Thyroid gland (tissue), 4 donors: Measurements from ENCODE around the gene MINK1. TPM values are rescaled to one million over a fixed set of nuclear protein-coding genes. Genes with fewer than 3 reads are reported as not detected.
"Not testable (repeated sequence)": the region's sequence is repeated elsewhere in the genome, so short reads cannot be mapped to it uniquely, and the experiment has no call there.

Experiments used
- DNase-seq, 2 donors: peaks; one replicate each; pipeline ENCODE4 v3.0.0-alpha.2; 2019
- H3K27ac ChIP-seq, 3 donors: fragments of 200-600 bp; sonication (generic); 1 replicate in 2 of 3; 2 replicates in 1 of 3; pipeline ENCODE4 v1.5.1; 2016 to 2019; ENCODE audit warnings: mild to moderate bottlenecking in 1 of 3, moderate library complexity in 1 of 3
- H3K27me3 ChIP-seq: fragments of 200-600 bp; sonication (generic); one replicate; pipeline ENCODE4 v1.5.1; 2019
- H3K36me3 ChIP-seq, 2 donors: fragments of 200-600 bp; sonication (generic); one replicate each; pipeline ENCODE4 v1.5.1; 2016 to 2019
- H3K4me1 ChIP-seq, 2 donors: fragments of 200-600 bp; sonication (generic); one replicate each; pipeline ENCODE4 v1.5.1; 2017 to 2019
- H3K4me3 ChIP-seq, 3 donors: fragments of 200-600 bp; sonication (generic); replicated peaks in 1 of 3; 1 replicate in 2 of 3; 2 replicates in 1 of 3; pipeline ENCODE4 v1.5.1; 2016; ENCODE audit warnings: mild to moderate bottlenecking in 1 of 3
- H3K9me3 ChIP-seq: fragments of 200-600 bp; sonication (generic); one replicate; pipeline ENCODE4 v1.5.1; 2017
- POLR2A ChIP-seq, 2 donors: fragments of 450-650 bp; IDR thresholded peaks; one replicate each; pipeline ENCODE4 v1.6.1; 2017; ENCODE audit warnings: antibody characterized with exemption in 2 of 2, mild to moderate bottlenecking in 2 of 2, moderate library complexity in 1 of 2
- WGBS, 2 donors: methylation state at CpG; one replicate each; pipeline ENCODE4 v1.1.5; 2017; 5-methylcytosine and 5-hydroxymethylcytosine counted together
- intact Hi-C: fragments of 100-400 bp; cut with DNase I; formaldehyde crosslinking; loops from one replicate; pipeline ENCODE4 v1.15.1; 2023
- total RNA-seq, 4 donors: library from RNA; depleted of rRNA; stranded (reverse); fragments of >200 nt; gene quantifications; one replicate each; pipeline ENCODE4 v1.2.3, GENCODE V29; 2016
- TF ChIP-seq, protein P1 (sequence below), 6 experiments: fragments of 200-600 bp in 3 of 6; fragments of 450-650 bp in 3 of 6; sonication (generic) in 3 of 6; IDR thresholded peaks; one replicate each; pipeline ENCODE4 v1.5.1; 2016 to 2019; ENCODE audit warnings: antibody characterized with exemption in 6 of 6, mild to moderate bottlenecking in 2 of 6, inconsistent platforms in 1 of 6, moderate library complexity in 1 of 6

MINK1 gene
- total RNA-seq, 4 donors from 2014 or later = 25.1 to 51.6 (median 31.2) TPM

DNA sequence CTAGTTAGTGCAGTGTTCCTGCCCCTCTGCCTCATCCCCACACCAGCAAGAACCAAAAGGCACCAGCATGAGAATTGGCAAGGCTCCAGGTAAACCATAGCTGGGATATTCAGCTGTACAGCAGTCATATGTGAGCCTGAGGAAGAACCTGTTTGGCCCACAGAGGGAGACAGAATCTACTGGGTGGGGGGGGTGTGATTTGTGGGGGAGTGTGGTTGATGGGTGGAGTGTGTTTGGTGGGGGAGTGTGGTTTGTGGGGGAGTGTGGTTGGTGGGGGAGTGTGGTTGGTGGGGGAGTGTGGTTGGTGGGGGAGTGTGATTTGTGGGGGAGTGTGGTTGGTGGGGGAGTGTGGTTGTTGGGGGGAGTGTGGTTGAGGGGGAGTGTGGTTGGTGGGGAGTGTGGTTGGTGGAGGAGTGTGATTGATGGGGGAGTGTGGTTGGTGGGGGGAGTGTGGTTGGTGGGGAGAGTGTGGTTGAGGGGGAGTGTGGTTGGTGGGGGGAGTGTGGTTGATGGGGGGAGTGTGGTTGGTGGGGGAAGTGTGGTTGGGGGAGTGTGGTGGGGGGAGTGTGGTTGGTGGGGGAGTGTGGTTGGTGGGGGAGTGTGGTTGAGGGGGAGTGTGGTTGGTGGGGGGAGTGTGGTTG, 19.5 kb downstream of the MINK1 start:
- Histone ChIP-seq H3K36me3 (no peaks in the 10 kb centered on the region), H3K4me1 (peaks cover 5 to 49% of the 10 kb centered on the region in 2 donors), H3K4me3 (no peak overlapping the region), H3K27me3 (no peaks in the 10 kb centered on the region), H3K9me3 (no peaks in the 10 kb centered on the region), H3K27ac (no peak overlapping the region)
- DNase-seq = peak in 1 of 2 donors; percentile 22
- TF ChIP-seq, protein P1, sequence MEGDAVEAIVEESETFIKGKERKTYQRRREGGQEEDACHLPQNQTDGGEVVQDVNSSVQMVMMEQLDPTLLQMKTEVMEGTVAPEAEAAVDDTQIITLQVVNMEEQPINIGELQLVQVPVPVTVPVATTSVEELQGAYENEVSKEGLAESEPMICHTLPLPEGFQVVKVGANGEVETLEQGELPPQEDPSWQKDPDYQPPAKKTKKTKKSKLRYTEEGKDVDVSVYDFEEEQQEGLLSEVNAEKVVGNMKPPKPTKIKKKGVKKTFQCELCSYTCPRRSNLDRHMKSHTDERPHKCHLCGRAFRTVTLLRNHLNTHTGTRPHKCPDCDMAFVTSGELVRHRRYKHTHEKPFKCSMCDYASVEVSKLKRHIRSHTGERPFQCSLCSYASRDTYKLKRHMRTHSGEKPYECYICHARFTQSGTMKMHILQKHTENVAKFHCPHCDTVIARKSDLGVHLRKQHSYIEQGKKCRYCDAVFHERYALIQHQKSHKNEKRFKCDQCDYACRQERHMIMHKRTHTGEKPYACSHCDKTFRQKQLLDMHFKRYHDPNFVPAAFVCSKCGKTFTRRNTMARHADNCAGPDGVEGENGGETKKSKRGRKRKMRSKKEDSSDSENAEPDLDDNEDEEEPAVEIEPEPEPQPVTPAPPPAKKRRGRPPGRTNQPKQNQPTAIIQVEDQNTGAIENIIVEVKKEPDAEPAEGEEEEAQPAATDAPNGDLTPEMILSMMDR (IDR thresholded peaks at IDR 0.05) = no peak
- no peak for TF ChIP-seq POLR2A (IDR thresholded peaks at IDR 0.05)
- intact Hi-C loops = no loop called here

- H3K27me3 ChIP-seq = no peaks in the 10 kb centered on the region
- H3K27ac ChIP-seq = no peak overlapping the region
- 57 to 67% methylated on average over 2 of the region's 2 CpGs for WGBS, 2 donors
- peaks cover 11 to 55% of the 10 kb centered on the region in 2 donors for H3K4me1 ChIP-seq
- no peaks in the 10 kb centered on the region for H3K9me3 ChIP-seq
- H3K4me3 ChIP-seq = no peak overlapping the region
- no peaks in the 10 kb centered on the region for H3K36me3 ChIP-seq
- intact Hi-C loops = no loop called here
- TF ChIP-seq POLR2A (IDR thresholded peaks at IDR 0.05) = no peak
- peak; percentile 32 to 43 for DNase-seq
Measured at GRCh38 chr17:4853208-4853671, 20.1 kb downstream of the MINK1 start.

- intact Hi-C loops = no loop called here
- Histone ChIP-seq H3K27me3 (no peaks in the 10 kb centered on the region), H3K36me3 (no peaks in the 10 kb centered on the region), H3K4me3 (no peak overlapping the region), H3K4me1 (peaks cover 20 to 57% of the 10 kb centered on the region in 2 donors), H3K27ac (peak overlapping the region in 1 of 3 donors; percentile 21), H3K9me3 (no peaks in the 10 kb centered on the region)
- DNase-seq = no peak
- no peak for TF ChIP-seq POLR2A (IDR thresholded peaks at IDR 0.05)
- 78 to 86% methylated on average over 5 of the region's 5 CpGs for WGBS, 2 donors
Measured at GRCh38 chr17:4854111-4854681, 21.1 kb downstream of the MINK1 start.

DNA sequence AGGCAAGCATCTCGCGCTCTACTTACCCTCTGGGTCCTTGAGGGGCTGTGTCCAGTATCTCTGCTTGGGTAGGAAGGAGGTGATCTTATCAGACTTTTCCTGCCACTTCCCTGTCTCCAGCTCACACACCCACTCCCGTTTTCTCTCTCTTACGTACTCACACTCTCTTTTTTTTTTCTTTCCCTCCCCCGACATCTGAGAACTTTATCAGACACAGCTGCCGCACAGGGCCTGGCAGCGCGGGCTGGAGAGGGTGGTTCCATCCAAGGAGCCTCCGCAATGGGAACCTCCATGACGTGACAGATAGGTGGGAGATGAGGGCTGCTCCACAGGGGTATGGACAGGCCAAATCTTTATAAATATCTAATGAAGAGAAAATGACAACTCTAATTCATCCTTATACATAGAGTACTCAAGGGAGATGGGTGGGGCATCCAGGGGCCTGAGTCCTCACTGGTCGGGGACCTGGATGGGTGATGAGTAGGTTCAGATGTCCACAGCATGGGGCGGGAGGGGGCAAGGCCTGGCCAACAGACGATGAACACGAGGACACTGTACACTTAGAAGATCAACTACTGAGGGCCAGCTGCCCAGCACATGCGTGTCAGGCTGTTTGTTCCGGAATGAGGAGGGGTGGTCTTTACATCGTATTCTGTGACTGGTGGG, 23.3 kb downstream of the MINK1 start:
- Histone ChIP-seq H3K27me3 (no peaks in the 10 kb centered on the region), H3K27ac (no peak overlapping the region), H3K4me1 (peaks cover 20 to 43% of the 10 kb centered on the region in 2 donors), H3K9me3 (no peaks in the 10 kb centered on the region), H3K4me3 (no peak overlapping the region), H3K36me3 (no peaks in the 10 kb centered on the region)
- 88 to 91% methylated on average over 17 of the region's 17 CpGs for WGBS, 2 donors
- intact Hi-C loops = no loop called here
- DNase-seq = no peak
- TF ChIP-seq, protein P1 (IDR thresholded peaks at IDR 0.05) = no peak
- no peak for TF ChIP-seq POLR2A (IDR thresholded peaks at IDR 0.05)

DNA sequence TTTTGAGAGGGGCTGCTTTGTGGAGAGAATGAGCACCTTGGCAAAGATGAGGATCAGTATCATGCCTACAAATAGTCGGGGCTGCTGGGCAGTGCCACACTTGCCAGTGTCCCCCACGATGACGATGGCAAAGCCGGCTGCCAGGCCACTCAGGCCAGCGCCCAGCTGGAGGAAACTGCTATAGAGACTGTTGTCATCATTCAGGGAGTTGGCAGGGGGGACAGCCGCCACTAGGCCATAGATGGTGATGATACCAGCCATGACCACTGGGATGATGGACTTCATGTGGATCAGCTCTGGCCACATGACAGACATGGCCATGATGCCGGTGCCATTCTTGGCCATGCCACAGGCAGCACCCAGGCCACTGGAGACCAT, 23.8 kb downstream of the MINK1 start:
- intact Hi-C loops = no loop called here
- no peak for DNase-seq
- TF ChIP-seq, protein P1 (IDR thresholded peaks at IDR 0.05) = no peak
- TF ChIP-seq POLR2A (IDR thresholded peaks at IDR 0.05) = no peak
- Histone ChIP-seq H3K27me3 (no peaks in the 10 kb centered on the region), H3K4me3 (no peak overlapping the region), H3K27ac (no peak overlapping the region), H3K36me3 (no peaks in the 10 kb centered on the region), H3K9me3 (no peaks in the 10 kb centered on the region), H3K4me1 (peaks cover 20 to 43% of the 10 kb centered on the region in 2 donors)
- WGBS, 2 donors = 96 to 100% methylated on average over 1 to 2 of the region's 7 CpGs

GRCh38 chr17:4857347-4857746, 24.2 kb downstream of the MINK1 start:
- H3K4me3 ChIP-seq, H3K27me3 ChIP-seq, intact Hi-C loops, H3K36me3 ChIP-seq, H3K9me3 ChIP-seq, DNase-seq: not testable (repeated sequence)
- WGBS, 2 donors = 88 to 90% methylated on average over 7 of the region's 7 CpGs
- peaks cover 20 to 43% of the 10 kb centered on the region in 2 donors for H3K4me1 ChIP-seq
- peak overlapping the region in 1 of 3 donors; percentile 56 for H3K27ac ChIP-seq
